Right renal cortex interstitium (tissue), 3 donors: ENCODE measurements around the gene HEATR5A. TPM values are rescaled to one million over a fixed set of nuclear protein-coding genes. Genes with fewer than 3 reads are reported as not detected.
"Not testable (repeated sequence)": the region's sequence is repeated elsewhere in the genome, so short reads cannot be mapped to it uniquely, and the experiment has no call there.

Source experiments
- DNase-seq, 3 donors: peaks; one replicate each; pipeline ENCODE4 v3.0.0-alpha.2; 2013; ENCODE audit warnings: low read depth in 3 of 3, low spot score in 2 of 3
- polyA plus RNA-seq, 3 donors: library from polyadenylated mRNA; unstranded; fragments of 120-200 nt; gene quantifications; one replicate each; pipeline ENCODE4 v1.2.1, GENCODE V29; 2013; ENCODE audit not compliant: insufficient read length in 3 of 3

The HEATR5A gene
- polyA plus RNA-seq, 3 donors = 18.5 to 19.0 (median 19.0) TPM

DNA sequence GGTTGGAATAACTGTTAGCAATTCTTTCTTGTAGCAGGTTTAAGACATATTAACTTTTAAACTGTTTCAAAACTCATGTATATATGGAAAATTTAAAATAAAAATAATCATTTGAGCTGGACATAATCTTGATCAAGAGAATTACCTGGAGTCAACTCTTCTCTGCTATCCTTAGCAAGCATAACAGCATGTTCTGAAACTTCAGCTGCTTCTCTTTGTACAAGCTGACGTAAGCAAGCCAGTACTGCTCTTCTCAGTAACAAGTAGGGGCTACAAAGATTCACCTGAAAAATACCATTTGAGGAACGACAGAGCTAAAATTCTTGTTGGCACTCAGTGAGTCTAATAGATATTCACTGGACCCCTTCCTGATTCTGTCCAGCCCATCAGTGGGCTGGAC lies 83.0 kb downstream of the HEATR5A start:
- no peak for DNase-seq

DNA sequence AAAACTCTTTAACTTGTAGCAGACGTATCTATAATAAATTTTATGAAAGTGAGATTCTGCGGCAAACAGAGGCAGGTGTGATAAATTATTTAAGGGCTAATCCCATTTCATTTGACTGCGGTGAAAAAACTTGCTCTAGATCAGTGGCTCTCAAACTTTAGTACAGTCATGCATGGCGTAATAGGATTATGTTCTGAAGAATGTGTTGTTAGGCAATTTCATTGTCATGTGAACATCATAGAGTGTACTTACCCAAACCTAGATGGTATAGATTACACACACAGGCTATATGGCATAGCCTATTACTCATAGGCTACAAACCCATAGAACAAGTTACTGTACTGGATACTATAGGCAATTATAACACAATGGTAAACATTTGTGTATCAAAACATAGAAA lies 83.7 kb downstream of the HEATR5A start:
- DNase-seq = no peak

DNA sequence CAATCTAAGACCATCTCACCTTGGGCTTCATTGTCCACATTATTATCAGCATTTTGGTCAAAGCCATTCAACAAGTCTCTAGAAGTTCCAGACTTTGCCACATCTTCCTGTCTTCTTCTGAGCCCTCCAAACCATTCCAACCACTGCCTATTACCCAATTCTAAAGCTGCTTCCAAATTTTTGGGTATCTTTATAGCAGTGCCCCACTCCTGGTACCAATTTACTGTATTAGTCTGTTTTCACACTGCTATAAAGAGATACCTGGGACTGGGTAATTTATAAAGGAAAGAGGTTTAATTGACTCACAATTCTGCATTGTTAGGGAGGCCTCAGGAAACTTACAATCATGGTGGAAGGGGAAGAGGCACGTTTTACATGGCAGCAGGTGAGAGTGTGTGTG lies 89.0 kb downstream of the HEATR5A start:
- not testable (repeated sequence) for DNase-seq

DNA sequence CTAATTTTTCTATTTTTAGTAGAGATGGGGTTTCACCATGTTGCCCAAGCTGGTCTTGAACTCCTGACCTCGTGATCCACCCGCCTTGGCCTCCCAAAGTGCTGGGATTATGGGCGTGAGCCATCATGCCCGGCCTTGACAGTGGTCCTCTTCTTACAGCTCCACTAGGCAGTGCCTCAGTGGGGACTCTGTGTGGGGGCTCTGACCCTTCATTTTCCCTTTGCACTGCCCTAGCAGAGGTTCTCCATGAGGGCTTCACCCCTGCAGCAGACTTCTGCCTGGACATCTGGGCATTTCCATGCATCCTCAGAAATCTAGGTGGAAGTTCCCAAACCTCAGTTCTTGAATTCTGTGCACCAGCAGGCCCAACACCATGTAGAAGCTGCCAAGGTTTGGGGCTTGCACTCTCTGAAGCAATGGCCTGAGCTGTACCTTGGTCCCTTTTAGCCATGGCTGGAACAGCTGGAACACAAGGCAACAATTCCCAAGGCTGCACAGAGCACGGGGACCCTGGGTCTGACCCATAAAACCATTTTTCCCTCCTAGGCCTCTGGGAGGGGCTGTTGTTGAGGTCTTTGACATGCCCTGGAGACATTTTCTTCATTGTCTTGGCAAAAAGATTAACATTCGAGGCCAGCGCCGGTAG lies 90.4 kb downstream of the HEATR5A start:
- DNase-seq = not testable (repeated sequence)

DNA sequence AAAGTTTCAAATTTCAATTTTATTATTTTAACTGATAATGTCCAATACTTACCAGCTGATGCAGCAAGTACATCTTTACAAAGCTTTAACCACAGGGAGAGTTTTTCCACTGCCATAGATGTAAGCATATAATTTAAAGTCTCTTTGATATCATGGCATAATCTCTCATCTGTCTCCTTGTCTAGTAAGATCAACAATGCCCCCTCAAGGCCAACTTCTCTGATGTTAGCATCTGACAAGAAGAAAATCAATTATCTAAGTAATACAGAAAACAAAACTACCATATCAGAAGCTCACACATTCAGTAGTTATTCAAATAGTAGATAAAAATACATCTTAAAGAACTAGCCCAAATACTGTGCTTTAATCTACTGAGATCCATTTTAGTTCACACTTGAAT lies 94.2 kb downstream of the HEATR5A start:
- DNase-seq = no peak

DNA sequence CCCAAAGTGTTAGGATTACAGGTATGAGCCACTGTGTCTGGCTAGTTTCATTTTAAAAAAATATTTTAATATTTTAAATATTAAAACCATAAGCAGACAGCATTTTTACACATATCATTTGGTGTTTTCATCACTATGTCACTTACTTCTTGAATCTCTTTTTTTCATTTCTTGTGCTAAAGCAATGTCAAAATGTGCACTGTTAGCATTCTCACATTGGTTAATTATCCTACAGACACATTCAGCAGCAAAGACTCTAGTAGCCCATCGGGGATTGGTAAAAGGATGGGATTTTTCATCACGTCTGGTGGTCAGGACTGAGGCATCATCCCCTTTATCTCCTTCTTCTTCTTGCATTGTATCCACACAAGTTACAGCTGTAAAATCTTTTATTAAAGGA lies 96.9 kb downstream of the HEATR5A start:
- DNase-seq = no peak

DNA sequence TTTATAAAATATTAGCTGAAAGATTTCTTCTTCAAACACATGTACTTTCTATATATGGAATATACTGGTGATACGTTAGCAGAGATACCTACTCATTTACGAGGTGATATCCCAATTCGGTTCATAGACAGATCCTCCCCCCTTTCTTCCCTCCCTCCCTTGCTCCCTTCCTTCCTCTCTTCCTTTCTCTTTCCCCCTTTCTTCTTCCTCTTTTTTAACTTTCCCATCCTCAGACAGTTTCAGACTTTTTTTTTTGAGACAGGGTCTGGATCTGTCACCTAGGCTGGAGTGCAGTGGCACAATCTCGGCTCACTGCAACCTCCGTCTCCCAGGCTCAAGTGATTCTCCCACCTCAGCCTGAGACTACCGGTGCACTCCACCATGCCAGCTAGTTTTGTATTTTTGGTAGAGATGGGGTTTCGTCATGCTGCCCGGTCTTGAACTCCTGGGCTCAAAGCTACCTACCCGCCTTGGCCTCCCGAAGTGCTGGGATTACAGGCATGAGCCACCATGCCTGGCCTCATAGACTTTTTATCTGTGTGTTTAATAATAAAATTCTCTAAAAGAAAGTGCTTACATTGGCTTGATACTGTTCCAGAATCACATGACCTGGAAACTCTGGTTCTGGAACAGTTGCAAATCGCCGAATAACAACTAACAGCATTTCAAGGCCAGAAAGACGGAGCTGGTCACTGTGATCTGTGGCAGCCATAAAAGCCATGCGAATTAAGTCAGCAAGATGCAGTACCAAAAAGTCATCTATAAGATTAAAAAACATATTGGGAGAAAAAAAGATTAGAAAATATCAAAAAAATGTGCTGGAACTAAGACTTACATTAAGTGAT lies 99.2 kb downstream of the HEATR5A start:
- DNase-seq = no peak

DNA sequence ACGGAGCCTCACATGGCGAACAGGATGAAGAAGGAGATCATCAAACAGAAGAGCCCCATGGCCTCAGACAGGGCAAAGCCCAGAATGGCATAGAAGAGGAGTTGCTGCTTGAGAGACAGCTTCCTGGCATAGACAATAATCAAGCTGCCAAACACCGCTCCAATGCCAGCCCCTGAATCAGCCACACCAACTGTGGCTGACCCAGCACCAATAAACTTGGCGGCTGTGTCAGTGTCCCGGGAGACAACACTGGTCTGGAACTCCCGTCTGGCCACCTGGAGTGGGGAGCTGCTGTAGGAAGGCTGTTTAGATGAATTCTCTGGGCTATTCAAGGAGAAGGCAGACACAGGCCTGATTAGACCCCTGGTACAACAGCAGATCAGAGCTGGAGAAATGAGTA lies 100.1 kb downstream of the HEATR5A start:
- DNase-seq = no peak

DNA sequence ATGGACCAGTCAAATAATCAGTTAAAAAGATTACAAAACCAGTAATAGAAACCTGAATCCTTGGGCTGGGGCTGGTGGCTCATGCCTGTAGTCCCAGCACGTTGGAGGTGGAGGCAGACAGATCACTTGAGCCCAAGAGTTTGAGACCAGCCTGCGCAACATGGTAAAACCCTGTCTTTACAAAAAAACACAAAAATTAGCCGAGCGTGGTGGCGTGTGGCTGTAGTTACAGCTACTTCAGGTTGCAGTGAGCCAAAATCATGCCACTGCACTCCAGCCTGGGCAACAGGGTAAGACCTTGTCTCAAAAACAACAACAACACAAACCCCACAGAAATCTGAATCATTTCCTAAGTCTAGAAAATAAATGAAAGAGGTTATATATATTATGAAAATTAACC lies 100.6 kb downstream of the HEATR5A start:
- DNase-seq = no peak

DNA sequence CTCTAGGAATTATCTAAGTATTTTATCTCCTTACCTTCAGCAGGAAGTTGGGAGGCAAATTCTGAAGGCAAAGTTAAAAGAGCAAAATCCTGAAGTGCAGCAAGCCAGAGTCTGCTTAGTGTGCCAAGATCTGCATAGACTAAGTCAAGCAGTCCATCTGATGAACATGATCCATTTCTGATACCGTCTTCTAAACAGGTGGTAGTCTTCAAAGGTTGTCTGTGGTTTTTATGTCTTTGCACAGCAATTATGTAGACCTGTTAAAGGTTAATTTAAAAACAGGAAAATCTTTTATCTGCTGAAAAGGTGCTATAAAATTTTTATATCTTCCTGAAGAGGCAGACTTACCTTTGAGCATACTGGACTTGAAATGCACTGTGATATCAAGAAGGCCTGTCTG lies 107.4 kb downstream of the HEATR5A start:
- no peak for DNase-seq

DNA sequence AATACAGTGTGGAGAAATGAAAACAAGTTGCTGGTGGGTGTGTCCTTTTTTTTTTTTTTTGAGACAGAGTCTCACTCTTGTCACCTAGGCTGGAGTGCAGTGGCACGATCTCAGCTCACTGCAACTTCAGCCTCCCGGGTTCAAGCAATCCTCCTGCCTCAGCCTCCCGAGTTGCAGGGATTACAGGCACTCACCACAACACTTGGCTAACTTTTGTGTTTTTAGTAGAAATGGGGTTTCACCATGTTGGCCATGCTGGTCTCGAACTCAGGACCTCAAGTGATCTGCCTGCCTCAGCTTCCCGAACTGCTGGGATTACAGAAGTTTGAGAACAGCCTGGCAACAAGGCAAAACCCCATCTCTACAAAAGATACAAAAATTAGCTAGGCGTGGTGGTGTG lies 108.0 kb downstream of the HEATR5A start:
- not testable (repeated sequence) for DNase-seq

DNA sequence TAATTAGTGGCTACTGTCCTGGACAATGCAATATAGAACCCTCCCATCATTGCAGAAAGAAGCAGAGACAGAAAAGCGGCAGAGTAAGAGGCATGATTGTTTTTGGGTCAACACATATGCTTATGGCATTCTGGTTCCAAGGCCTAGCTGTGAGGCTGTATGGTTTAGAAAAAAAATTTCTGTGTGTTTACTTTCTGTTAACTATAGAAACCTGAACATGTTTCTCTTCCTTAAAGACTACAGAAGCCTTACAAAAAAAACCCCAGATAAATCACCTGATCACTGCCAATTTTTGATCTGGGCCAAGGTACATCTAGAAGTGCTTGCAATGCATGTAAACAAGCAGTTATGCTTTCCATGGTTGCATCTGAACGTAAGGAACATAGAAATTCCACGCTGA lies 112.7 kb downstream of the HEATR5A start:
- no peak for DNase-seq

DNA sequence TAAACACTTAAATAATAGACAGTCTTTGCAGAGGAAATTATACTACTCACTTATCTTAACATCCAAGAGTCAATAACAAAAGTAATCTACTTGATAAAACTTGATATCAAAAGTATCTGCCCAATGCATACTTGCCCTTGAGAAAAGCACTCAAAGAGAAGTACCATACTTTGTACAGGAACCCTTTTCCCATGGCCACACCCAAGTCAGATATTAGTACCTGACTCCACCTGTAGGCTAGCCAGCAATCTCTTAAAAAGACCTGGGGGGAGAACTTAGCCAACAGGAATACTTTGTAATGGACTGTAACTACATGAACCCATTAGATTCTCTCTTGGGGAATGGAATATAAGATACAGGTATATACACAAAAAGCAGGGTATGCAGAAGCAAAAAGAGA lies 113.2 kb downstream of the HEATR5A start:
- DNase-seq = no peak

DNA sequence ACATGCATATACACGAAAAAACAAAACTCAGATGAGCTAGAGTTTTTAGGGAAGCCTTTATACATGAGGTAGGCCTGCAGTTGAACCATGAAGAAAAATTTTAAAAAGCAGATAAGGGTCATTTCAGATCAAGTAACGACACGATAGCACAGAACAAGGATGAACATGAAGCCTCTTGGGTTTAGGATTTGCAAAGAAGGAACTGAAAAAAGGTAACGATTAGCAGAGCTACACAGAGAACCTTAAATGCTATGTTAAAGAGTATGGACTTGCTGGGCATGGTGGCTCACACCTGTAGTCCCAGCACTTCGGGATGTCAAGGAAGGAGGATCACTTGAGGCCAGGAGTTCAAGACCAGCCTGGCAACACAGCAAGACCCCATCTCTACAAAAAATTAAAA lies 116.7 kb downstream of the HEATR5A start:
- DNase-seq = no peak

DNA sequence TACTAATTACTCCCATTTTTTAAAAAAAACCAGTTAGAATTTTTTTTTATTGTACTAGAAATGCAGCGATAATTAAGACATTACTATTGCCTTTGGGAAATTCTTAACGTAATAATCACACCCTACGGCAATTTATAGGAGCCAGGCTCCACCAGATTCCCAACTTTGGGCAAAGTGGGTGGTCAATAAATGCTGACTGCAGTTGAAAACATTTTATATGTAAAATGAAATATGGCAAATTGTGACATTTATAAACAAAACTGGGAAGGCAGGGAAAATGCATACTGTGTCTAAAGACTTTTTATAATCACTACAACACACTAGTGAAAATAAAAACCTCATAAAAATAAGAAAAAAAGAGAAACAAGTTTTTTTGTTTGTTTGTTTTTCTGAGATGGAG lies 119.5 kb downstream of the HEATR5A start:
- DNase-seq = no peak

DNA sequence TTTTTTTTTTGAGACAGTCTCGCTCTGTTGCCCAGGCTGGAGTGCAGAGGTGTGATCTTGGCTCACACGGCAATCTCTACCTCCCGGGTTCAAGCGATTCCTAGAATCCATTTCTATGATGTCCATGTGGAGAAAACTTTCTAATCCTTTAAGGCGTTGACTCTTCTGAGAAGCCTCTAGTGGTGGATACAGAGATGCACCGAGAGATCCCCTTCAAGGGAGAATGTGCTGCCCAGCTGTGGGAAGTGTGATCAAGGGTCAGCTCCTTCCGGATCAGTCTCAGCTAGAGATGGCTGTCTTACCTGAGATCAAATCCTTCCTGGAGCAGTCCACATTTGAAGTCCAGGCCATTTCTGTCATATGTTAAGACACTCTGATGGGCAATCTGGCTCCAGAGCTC lies 120.1 kb downstream of the HEATR5A start:
- DNase-seq = no peak

DNA sequence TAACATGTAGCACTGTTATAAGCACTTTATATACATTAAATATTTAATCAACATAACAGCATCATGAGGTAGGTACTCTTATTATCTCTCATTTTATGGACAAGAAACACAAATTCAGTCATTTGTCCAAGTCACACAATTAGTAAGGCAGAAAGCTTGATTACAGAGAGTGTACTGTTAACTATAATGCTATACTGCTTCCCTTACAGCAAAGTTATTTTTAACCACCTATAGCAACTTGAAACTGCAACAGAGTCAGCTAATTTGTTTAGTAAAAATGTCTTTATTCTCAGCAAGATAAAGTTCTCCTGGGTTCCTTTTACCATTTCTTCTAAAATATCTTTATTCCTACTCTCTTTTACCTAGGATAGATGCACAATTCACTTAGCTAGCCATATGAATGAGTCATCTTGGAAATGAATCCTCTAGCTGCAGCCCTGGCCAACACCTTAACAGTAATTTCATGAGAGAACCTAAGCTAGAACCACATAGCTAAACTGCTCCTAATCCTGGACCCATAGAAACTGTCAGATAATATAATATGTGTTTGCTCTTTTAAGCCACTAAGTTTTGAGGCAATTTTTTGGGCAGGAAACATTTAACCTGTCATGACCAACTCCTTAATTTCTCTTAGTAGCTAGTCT lies 122.5 kb downstream of the HEATR5A start:
- no peak for DNase-seq

DNA sequence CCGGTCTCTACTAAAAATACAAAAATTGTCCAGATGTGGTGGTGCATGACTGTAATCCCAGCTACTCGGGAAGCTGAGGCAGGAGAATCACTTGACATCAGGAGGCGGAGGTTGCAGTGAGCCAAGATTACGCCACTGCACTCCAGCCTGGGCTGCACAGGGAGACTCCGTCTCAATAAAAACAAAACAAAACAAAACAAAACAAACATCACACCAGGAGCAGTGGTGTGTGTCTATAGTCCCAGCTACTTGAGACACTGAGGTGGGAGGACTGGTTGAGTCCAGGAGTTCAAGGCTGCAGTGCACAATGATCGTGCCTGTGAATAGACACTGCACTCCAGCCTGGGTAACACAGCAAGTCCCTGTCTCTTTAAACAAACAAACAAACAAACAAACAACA lies 123.2 kb downstream of the HEATR5A start:
- no peak for DNase-seq

DNA sequence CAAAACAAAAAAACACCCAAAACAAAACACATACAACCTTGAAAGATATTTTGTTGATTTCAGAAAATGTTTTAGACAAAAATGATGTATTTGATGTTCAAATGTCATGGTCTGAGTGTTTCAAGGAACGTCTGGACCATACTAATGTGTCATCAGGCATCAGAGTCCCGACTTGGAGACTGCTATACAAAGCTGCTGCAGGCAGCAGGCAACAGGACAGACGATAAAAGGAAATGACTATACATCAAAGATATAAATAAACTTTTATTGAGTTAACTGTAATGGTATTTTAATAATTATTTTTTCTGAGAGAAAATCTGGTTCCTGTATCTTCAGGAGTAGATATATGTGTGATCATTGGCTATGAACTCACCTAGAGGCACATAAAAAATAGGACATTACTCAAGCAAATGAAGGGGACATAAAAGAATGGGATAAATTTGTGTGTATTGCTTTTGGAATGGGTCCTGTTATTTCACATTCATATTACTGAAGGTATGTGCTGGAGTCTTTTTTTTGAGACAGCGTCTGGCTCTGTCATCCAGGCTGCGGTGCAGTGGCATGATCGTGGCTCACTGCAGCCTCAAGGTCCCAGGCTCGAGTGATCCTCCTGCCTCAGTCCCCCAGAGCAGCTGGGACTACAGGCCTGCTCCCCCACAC lies 125.5 kb downstream of the HEATR5A start:
- DNase-seq = no peak

DNA sequence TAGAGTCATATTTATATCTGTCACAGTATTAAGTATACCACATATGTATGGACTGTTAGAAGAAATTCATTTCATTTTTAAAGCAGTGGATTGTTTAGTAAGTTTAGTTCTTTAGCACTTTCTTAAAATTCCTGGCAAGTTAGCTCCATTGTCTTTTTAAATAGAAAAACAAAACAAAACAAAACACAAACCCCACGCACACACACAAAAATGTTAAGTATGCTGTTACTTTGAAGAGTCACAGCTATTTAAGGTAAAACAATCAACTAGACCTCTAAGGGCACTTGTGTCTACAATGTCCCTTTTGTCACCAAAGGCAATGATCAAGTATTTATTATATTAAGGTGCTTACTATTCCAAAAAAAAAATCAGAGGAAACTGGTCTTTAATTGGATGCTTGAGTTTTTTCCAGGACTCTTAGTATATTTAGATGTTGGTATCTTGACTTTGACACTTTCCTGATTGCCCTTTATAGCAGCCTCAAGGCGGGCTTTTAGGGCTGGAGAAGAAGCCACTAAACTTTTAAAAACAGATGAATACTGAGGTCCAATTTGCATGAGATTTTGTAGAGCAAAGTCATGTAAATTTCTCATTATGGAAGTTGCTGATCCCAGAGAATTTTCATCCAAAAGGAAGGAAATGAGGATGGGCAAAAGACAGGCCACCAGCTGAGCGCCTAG lies 127.3 kb downstream of the HEATR5A start:
- DNase-seq = no peak

DNA sequence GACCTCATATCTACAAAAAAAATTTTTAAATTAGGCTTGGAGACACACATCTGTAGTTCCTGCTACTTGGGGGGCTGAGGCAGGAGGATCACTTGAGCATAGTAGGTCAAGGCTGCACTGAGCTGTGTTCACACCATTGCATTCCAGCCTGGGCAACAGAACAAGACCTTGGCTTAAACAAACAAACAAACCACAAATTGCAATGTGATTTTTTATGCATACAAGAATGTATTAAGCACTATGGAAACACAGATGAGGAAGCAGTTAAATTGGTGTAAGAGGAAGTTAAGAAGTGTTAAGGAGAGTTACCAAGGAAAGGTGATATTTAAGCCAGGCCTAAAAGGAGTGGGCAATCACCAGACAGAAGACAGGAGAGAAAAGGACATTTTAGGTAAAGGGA lies 129.1 kb downstream of the HEATR5A start:
- no peak for DNase-seq
